HUES48 (cell line): Measurements from ENCODE around the gene TSC22D1.
A peak's percentile ranks its signal among the peaks of the same experiment; 100 is the strongest.

Experiments
- H3K27ac ChIP-seq: one replicate; pipeline ENCODE4 v1.7.0; 2013; ENCODE audit warnings: low read depth, low read length, inconsistent platforms
- H3K27me3 ChIP-seq: 2 replicates; pipeline ENCODE4 v1.6.1; 2013; ENCODE audit warnings: mild to moderate bottlenecking, low read length; ENCODE audit not compliant: control insufficient read depth, insufficient read depth
- H3K36me3 ChIP-seq: 2 replicates; pipeline ENCODE4 v1.6.1; 2013; ENCODE audit warnings: low read length; ENCODE audit not compliant: control insufficient read depth, insufficient read depth
- H3K4me1 ChIP-seq: 2 replicates; pipeline ENCODE4 v1.6.1; 2013; ENCODE audit warnings: mild to moderate bottlenecking, low read length; ENCODE audit not compliant: control insufficient read depth, insufficient read depth
- H3K4me3 ChIP-seq: 2 replicates; pipeline ENCODE4 v1.5.1; 2013; ENCODE audit warnings: mild to moderate bottlenecking, low read depth, low read length
- H3K9ac ChIP-seq: 2 replicates; pipeline ENCODE4 v1.6.1; 2013; ENCODE audit warnings: mild to moderate bottlenecking, low read depth, low read length, moderate library complexity
- H3K9me3 ChIP-seq: 2 replicates; pipeline ENCODE4 v1.6.1; 2013; ENCODE audit warnings: low read length; ENCODE audit not compliant: control insufficient read depth, insufficient read depth

The TSC22D1 gene

DNA sequence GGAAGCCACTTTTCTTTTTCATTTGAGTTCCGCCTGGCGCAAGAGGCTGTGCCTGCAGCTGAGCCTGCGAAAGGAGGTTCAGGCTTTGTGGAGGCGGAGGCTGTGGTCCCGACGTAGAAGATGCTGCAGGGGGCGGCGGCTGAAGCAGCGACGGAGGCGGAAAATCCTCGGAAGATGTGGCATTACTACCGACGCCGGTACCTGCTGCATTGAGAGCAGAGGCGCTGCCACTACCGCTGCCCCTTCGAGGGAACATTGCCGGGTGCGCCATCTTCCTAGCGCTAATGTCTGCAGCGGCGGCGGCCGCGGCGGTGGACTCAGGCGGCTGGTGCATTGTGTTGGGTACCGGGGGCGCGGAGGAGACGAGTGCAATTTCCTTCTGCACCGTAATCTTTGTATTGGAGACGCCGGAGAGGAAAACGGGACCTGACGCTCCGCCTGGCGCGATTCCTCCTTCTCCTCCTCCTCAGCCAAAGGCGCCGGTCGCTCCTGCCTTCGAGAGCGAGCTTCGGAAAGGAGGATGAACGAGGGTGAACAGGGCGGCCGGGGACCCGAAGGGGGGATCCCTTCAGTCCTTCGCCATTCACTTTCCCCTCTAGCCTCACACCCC is at the start of gene TSC22D1:
Gene TSC22D1 (minus strand): TSS at position 590 of the 610 bp plus-strand sequence. CDS start 256 bp downstream, at position 334.
- peak within 1 kb of the TSS; percentile 84 for H3K4me3 ChIP-seq
- peak within 1 kb of the TSS; percentile 100 for H3K27ac ChIP-seq
- H3K36me3 ChIP-seq, result peaks cover 28% of the 10 kb centered on the region
- H3K4me1 ChIP-seq, result peaks cover 54% of the 10 kb centered on the region
- no peaks in the 10 kb centered on the region for H3K27me3 ChIP-seq
- H3K9ac ChIP-seq, result peak within 1 kb of the TSS; percentile 84
- H3K9me3 ChIP-seq, result no peaks in the 10 kb centered on the region

DNA sequence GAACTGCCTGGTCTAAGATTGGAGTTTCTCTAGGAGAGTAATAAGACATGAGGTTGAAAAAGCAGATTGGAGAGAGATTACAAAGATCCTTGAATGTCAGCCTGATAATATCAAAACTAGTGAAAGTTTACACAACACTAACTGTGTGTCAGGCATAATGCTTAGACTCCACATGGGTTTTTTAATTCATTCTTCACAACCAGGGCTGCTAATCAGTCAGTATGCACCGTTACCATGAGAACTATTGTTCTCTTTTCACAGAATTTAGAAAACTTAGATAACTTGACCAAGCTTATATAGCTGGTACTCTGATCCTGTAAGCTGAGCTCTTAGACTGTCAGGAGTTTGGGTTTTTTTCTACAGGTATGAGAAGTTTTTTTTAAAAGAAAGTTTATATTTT is 46.6 kb upstream of the TSC22D1 start:
- no peaks in the 10 kb centered on the region for H3K27me3 ChIP-seq
- H3K4me1 ChIP-seq, result no peaks in the 10 kb centered on the region
- H3K9ac ChIP-seq, result no peak overlapping the region
- no peak overlapping the region for H3K27ac ChIP-seq
- H3K4me3 ChIP-seq, result no peak overlapping the region
- H3K36me3 ChIP-seq, result no peaks in the 10 kb centered on the region
- H3K9me3 ChIP-seq, result no peaks in the 10 kb centered on the region

DNA sequence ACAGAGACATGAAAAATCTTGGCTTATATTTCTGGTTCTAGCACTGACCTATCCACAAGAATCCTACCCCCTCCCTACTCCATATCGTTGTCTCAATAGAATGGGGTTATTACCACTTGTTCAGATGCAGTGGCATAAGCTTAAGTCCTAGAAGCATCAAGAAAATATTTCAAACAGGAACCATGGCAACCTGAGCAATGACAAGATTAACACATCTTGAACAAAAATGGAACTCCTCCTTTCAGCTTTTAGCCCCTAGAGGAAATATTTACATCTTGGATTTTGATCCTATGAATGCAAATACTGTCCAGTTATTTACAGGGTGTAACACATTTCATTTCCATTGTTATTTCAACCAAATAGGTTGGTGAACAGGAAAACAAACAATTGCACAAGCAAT is 46.1 kb upstream of the TSC22D1 start:
- Histone ChIP-seq H3K9ac (no peak overlapping the region), H3K4me3 (no peak overlapping the region), H3K4me1 (no peaks in the 10 kb centered on the region), H3K27ac (no peak overlapping the region), H3K36me3 (no peaks in the 10 kb centered on the region), H3K9me3 (no peaks in the 10 kb centered on the region), H3K27me3 (no peaks in the 10 kb centered on the region)

DNA sequence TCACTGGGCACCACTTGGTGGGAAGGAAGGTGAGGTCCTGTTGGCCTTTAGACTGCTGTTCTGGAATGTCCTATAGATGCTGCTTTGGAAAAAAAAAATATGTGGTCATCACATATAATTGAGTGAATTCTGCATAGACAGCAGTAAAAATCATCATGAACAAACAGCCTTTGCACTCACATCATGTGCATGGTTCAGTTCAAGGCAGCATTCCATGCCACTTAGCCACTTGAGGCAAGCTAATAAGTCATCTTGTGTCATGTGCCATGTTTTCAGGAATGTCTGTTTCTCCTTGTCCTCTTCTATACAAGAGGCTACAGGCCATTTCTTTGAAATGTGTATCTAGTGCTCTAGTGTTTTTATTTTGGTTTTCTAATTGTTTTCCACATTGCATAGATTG is 43.9 kb upstream of the TSC22D1 start:
- no peak overlapping the region for H3K9ac ChIP-seq
- H3K27ac ChIP-seq, result no peak overlapping the region
- no peak overlapping the region for H3K4me3 ChIP-seq
- H3K36me3 ChIP-seq, result no peaks in the 10 kb centered on the region
- H3K4me1 ChIP-seq, result no peaks in the 10 kb centered on the region
- no peaks in the 10 kb centered on the region for H3K27me3 ChIP-seq
- H3K9me3 ChIP-seq, result no peaks in the 10 kb centered on the region

DNA sequence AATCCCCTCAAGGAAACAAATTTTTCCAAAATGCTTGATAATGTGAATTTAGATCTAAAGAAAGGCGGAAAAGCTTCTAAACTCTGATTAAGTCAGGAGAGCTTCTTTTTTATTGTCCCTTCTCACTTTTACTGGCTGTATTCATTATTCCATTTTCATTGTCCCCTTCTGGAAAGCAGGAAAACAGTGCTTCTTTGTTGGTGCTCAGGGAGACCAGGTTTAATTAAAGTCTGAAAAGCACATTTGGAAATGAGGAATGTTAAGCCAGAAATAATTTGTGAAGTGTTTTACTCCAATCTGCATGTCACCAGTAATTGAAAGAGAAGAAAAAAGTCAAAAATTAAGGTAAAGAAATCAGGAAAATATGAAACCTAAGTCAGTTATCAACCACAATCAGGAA is 43.5 kb upstream of the TSC22D1 start:
- H3K9me3 ChIP-seq, result no peaks in the 10 kb centered on the region
- H3K27ac ChIP-seq, result no peak overlapping the region
- no peaks in the 10 kb centered on the region for H3K36me3 ChIP-seq
- H3K4me1 ChIP-seq, result no peaks in the 10 kb centered on the region
- H3K4me3 ChIP-seq, result no peak overlapping the region
- H3K27me3 ChIP-seq, result no peaks in the 10 kb centered on the region
- H3K9ac ChIP-seq, result no peak overlapping the region

DNA sequence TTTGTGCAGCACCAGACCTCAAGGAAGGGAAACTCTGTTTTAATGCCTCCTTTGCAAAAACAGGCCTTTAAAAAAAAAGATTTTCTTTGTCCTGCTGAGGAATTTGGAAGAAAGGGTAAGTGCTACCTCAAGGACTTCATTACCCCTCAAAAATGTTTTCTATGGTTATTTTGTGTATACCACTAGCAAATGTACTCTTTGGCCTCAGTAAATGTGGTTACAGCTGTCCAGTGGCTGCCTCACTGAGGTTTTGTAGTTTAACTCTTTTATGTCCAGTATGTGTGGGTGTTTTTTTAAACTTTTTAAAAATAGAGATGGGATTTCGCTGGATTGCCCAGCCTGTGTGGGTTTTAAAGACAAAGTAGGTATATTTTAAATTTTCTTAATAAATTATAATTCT is 42.2 kb upstream of the TSC22D1 start:
- H3K4me1 ChIP-seq, result no peaks in the 10 kb centered on the region
- H3K9ac ChIP-seq, result no peak overlapping the region
- no peaks in the 10 kb centered on the region for H3K27me3 ChIP-seq
- no peak overlapping the region for H3K27ac ChIP-seq
- H3K9me3 ChIP-seq, result no peaks in the 10 kb centered on the region
- H3K36me3 ChIP-seq, result no peaks in the 10 kb centered on the region
- no peak overlapping the region for H3K4me3 ChIP-seq

DNA sequence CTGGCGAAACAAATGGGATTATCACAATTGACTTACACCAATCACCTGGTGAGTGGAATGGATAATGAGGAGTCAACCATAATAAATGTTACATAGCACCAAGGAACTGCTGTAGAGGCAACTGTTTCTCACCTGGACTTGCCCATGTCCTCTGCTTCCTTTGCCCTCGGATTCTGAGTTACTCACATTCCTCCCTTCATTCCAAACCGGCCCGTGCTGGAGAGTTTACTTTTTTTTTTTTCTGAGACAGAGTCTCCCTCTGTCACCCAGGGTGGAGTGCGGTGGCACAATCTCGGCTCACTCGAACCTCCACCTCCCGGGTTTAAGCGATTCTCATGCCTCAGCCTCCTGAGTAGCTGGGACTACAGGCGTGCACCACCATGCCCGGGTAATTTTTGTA is 41.5 kb upstream of the TSC22D1 start:
- Histone ChIP-seq H3K4me1 (no peaks in the 10 kb centered on the region), H3K9ac (no peak overlapping the region), H3K36me3 (no peaks in the 10 kb centered on the region), H3K27me3 (no peaks in the 10 kb centered on the region), H3K9me3 (no peaks in the 10 kb centered on the region), H3K4me3 (no peak overlapping the region), H3K27ac (no peak overlapping the region)

DNA sequence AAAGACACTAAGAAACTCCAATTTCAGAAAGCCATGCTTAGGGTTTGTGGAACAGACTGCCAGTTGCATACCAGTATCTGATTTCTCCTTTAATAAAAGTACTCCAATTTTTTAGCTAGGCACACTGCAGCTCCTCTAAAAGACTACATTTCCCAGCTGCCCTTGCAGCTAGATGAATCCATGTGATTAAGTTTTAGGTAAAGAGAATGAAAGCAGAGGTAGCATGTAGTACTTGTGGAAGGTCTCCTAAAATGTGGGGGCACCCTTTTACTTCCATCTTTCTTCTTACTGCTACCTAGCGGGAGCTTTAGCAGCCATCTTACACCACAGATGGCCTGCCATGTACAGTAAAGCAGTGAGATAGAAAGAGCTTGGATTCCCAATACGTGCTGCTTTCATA is 33.0 kb upstream of the TSC22D1 start:
- H3K4me1 ChIP-seq, result no peaks in the 10 kb centered on the region
- H3K9ac ChIP-seq, result no peak overlapping the region
- no peaks in the 10 kb centered on the region; the same call in 1 of the 2 replicates for H3K9me3 ChIP-seq
- H3K4me3 ChIP-seq, result no peak overlapping the region
- no peak overlapping the region for H3K27ac ChIP-seq
- H3K36me3 ChIP-seq, result no peaks in the 10 kb centered on the region
- no peaks in the 10 kb centered on the region for H3K27me3 ChIP-seq

DNA sequence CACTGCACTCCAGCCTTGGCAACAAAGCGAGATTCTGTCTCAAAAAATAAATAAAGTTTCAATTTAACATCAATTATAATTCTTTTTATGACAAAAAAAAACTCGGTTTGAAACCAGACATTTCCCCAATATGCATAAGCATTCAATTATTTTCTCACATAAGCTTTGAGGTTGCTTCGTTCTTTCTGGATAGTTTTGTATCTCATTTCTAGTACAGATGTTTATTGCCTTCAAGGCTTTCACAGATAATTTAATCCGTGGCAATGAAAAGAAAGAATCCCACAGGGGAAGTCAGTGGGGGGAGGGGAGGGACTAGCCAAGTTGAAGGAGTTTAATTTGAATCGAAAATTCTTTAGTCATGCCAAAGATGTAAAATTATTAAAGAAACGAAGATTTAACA is 29.6 kb upstream of the TSC22D1 start:
- Histone ChIP-seq H3K9me3 (no peaks in the 10 kb centered on the region; the same call in 1 of the 2 replicates), H3K27me3 (no peaks in the 10 kb centered on the region), H3K9ac (no peak overlapping the region), H3K4me3 (no peak overlapping the region), H3K36me3 (no peaks in the 10 kb centered on the region), H3K4me1 (no peaks in the 10 kb centered on the region), H3K27ac (no peak overlapping the region)

DNA sequence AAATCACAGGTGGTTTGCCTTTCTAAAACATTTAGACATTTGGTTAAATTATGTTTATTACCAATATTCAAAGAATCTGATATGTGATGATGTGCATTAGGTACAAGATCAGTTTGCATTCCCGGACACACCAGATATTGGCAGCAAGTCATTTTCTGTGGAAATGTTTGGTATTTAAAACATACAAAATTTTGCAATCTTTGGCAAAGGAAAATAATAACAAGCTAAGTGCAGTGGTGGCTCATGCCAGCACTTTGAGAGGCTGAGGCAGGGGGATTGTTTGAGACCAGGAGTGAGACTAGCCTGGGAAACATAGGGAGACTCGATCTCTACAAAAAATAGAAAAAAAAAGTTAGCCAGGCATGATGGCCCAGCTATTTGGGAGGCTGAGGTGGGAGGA is 29.1 kb upstream of the TSC22D1 start:
- no peaks in the 10 kb centered on the region for H3K36me3 ChIP-seq
- H3K27me3 ChIP-seq, result no peaks in the 10 kb centered on the region
- H3K27ac ChIP-seq, result no peak overlapping the region
- H3K9me3 ChIP-seq, result no peaks in the 10 kb centered on the region
- no peaks in the 10 kb centered on the region for H3K4me1 ChIP-seq
- H3K4me3 ChIP-seq, result no peak overlapping the region
- no peak overlapping the region for H3K9ac ChIP-seq

DNA sequence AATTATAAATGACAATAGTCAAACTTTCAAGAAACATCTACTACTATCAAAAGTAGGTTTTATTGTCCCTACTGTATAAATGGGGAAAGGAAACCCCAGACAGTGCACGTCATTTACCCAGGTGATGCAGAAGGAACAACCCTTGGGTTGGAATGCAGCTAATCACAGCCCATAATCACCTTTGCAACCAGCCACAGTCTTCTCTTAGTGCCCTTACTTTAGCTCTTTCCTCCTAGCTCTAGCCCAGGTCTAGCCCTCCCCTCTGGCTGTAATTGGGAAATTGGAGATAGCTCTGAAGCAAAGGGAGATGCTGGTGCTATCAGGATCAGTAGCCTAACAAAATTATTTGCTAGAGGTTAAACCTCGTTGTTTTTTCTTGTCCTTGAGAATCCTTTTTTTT is 25.5 kb upstream of the TSC22D1 start:
- H3K4me1 ChIP-seq, result no peaks in the 10 kb centered on the region
- no peak overlapping the region for H3K27ac ChIP-seq

More for the DNA sequence above, 25.5 kb upstream of the TSC22D1 start:
- H3K9ac ChIP-seq, result no peak overlapping the region
- no peaks in the 10 kb centered on the region for H3K27me3 ChIP-seq
- H3K9me3 ChIP-seq, result no peaks in the 10 kb centered on the region
- no peak overlapping the region for H3K4me3 ChIP-seq
- H3K36me3 ChIP-seq, result no peaks in the 10 kb centered on the region
